Stimulated activated CD4-positive, alpha-beta T cell treated with anti-CD3 and anti-CD28 coated beads, Interleukin-1b, Interleukin-23, amount 100 ng/mL, for 1 hour (primary cell): ENCODE data around the gene UTP20.

Experiments used
- DNase-seq, 2 donors: peaks; one replicate each; pipeline ENCODE4 v3.0.0-alpha.2; 2020; ENCODE audit warnings: low read depth in 2 of 2

Gene UTP20

DNA sequence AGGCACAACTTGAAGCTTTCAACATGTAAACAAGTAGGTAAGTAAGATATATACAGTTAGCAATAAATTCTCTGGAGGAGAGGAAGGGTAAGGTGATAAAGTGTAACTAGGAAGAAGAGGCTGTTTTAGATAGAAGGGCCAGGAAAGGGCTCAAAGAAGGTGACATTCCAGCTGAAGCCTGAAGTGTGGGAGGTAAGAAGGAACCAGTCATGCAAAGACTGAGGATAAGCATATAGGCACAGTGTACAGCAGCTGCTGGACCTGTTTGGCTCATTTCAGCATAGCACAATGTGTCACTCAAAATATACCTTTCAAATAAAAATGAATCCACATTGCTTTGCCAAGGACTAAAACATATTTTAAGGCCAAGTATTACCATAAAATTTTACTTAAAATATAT lies 156.2 kb downstream of the UTP20 start:
- DNase-seq, result no peak
